GM23338 (cell line): ENCODE measurements around the gene MROH7. TPM values are rescaled to one million over a fixed set of nuclear protein-coding genes. Genes with fewer than 3 reads are reported as not detected.

Source experiments
- ATAC-seq: fragments of 200-7000 bp; cut with Tn5 transposase; 3 replicates; pipeline ENCODE4 v1.9.1; 2020
- DNase-seq: peaks from one replicate; pipeline ENCODE4 v3.0.0-alpha.2; 2015; ENCODE audit warnings: low spot score
- H2AFZ ChIP-seq: fragments of 200-600 bp; sonication (generic); 2 replicates; pipeline ENCODE4 v1.8.0; 2016; ENCODE audit warnings: antibody characterized with exemption, mild to moderate bottlenecking, moderate library complexity
- H3F3A ChIP-seq: fragments of 200-600 bp; sonication (generic); replicated peaks from 2 replicates; pipeline ENCODE4 v1.8.0; 2017; ENCODE audit warnings: antibody characterized with exemption, mixed run types, low read depth
- H3K27ac ChIP-seq: fragments of 200-600 bp; sonication (generic); 2 replicates; pipeline ENCODE4 v1.6.1; 2016; ENCODE audit warnings: low read depth
- H3K27me3 ChIP-seq: fragments of 200-600 bp; sonication (generic); 2 replicates; pipeline ENCODE4 v1.8.0; 2016; ENCODE audit warnings: mild to moderate bottlenecking, mixed run types, moderate library complexity; ENCODE audit not compliant: insufficient read depth
- H3K36me3 ChIP-seq: fragments of 200-600 bp; sonication (generic); 2 replicates; pipeline ENCODE4 v1.8.0; 2016; ENCODE audit warnings: mild to moderate bottlenecking; ENCODE audit not compliant: insufficient read depth
- H3K4me1 ChIP-seq: fragments of 200-600 bp; sonication (generic); 2 replicates; pipeline ENCODE4 v1.8.0; 2016; ENCODE audit warnings: mild to moderate bottlenecking, moderate library complexity; ENCODE audit not compliant: insufficient read depth
- H3K4me2 ChIP-seq: fragments of 200-600 bp; sonication (generic); 2 replicates; pipeline ENCODE4 v1.7.1; 2017; ENCODE audit warnings: mixed run types
- H3K4me3 ChIP-seq: fragments of 200-600 bp; sonication (generic); 2 replicates; pipeline ENCODE4 v1.6.1; 2016; ENCODE audit warnings: mixed run types
- H3K79me2 ChIP-seq: fragments of 200-600 bp; sonication (generic); replicated peaks from 2 replicates; pipeline ENCODE4 v1.8.0; 2017; ENCODE audit warnings: mild to moderate bottlenecking; ENCODE audit not compliant: insufficient read depth
- H3K9me2 ChIP-seq: fragments of 200-600 bp; sonication (generic); 2 replicates; pipeline ENCODE4 v1.8.0; 2017; ENCODE audit not compliant: insufficient read depth
- H4K20me1 ChIP-seq: fragments of 200-600 bp; sonication (generic); replicated peaks from 2 replicates; pipeline ENCODE4 v1.8.0; 2017; ENCODE audit warnings: mild to moderate bottlenecking; ENCODE audit not compliant: insufficient read depth
- H3K27ac Mint-ChIP-seq: 2 replicates; pipeline ENCODE4 v1.8.0; 2020; ENCODE audit warnings: inconsistent platforms, mild to moderate bottlenecking, moderate library complexity, mixed read lengths
- H3K27me3 Mint-ChIP-seq: 3 replicates; pipeline ENCODE4 v1.8.0; 2022; ENCODE audit warnings: low read depth, mild to moderate bottlenecking, moderate library complexity, mixed read lengths, inconsistent platforms; ENCODE audit not compliant: insufficient read depth, poor library complexity
- H3K36me3 Mint-ChIP-seq: 3 replicates; pipeline ENCODE4 v1.8.0; 2021; ENCODE audit warnings: low read depth, mild to moderate bottlenecking, inconsistent platforms, moderate library complexity, mixed read lengths
- H3K4me1 Mint-ChIP-seq: 3 replicates; pipeline ENCODE4 v1.8.0; 2020; ENCODE audit warnings: mild to moderate bottlenecking, inconsistent platforms, mixed read lengths
- H3K4me3 Mint-ChIP-seq: 3 replicates; pipeline ENCODE4 v1.8.0; 2021; ENCODE audit warnings: moderate library complexity, mild to moderate bottlenecking, inconsistent platforms, mixed read lengths
- H3K9me3 Mint-ChIP-seq: 3 replicates; pipeline ENCODE4 v1.8.0; 2020; ENCODE audit warnings: moderate library complexity, mild to moderate bottlenecking, inconsistent platforms, mixed read lengths
- CREB1 ChIP-seq: fragments of 250-450 bp; sonication (Bioruptor Pico); IDR thresholded peaks from 2 replicates; pipeline ENCODE4 v1.5.0; 2020; ENCODE audit warnings: low read depth, mild to moderate bottlenecking, moderate library complexity
- ETS1 ChIP-seq: IDR thresholded peaks from 2 replicates; pipeline ENCODE4 v1.6.1; 2016; ENCODE audit warnings: antibody characterized with exemption
- EZH2 ChIP-seq: fragments of 200-600 bp; sonication (generic); IDR thresholded peaks from one replicate; pipeline ENCODE4 v1.8.0; 2017; ENCODE audit warnings: antibody characterized with exemption, mild to moderate bottlenecking, low read depth; ENCODE audit not compliant: unreplicated experiment
- EZH2phosphoT487 ChIP-seq: fragments of 200-600 bp; sonication (generic); IDR thresholded peaks from one replicate; pipeline ENCODE4 v1.8.1; 2018; ENCODE audit warnings: antibody characterized with exemption; ENCODE audit not compliant: unreplicated experiment
- JUNB ChIP-seq: IDR thresholded peaks from one replicate; pipeline ENCODE4 v1.6.1; 2016; ENCODE audit warnings: antibody characterized with exemption; ENCODE audit not compliant: unreplicated experiment
- NANOG ChIP-seq: IDR thresholded peaks from 2 replicates; pipeline ENCODE4 v1.6.1; 2016; ENCODE audit warnings: antibody characterized with exemption, borderline replicate concordance
- POLR2AphosphoS5 ChIP-seq: IDR thresholded peaks from 2 replicates; pipeline ENCODE4 v1.6.1; 2016; ENCODE audit warnings: antibody characterized with exemption, low read depth
- STAT1 ChIP-seq: IDR thresholded peaks from one replicate; pipeline ENCODE4 v1.6.1; 2016; ENCODE audit warnings: antibody characterized with exemption; ENCODE audit not compliant: unreplicated experiment
- ZNF114 ChIP-seq: fragments of 250-450 bp; sonication (Bioruptor Pico); IDR thresholded peaks from 2 replicates; pipeline ENCODE4 v1.5.0; 2020; ENCODE audit warnings: mild to moderate bottlenecking, moderate library complexity
- ZNF331 ChIP-seq: fragments of 250-450 bp; sonication (Bioruptor Pico); IDR thresholded peaks from 2 replicates; pipeline ENCODE4 v1.5.0; 2020; ENCODE audit warnings: low read depth, mild to moderate bottlenecking, moderate library complexity
- polyA plus RNA-seq: library from polyadenylated mRNA; unstranded; fragments of >200 nt; fragmentation: Nextera tagmentation; extraction: Ambion mirVana; gene quantifications from 2 replicates; pipeline ENCODE4 v1.2.1, GENCODE V29; 2016
- total RNA-seq: library from RNA; depleted of rRNA; stranded (reverse); fragments of >200 nt; shearing (Covaris generic); gene quantifications from 2 replicates; pipeline ENCODE4 v1.2.3, GENCODE V29; 2014
- TF ChIP-seq, protein P1 (sequence below), 2 experiments: fragments of 200-600 bp in 1 of 2; sonication (generic) in 1 of 2; conservative IDR thresholded peaks; 2 replicates each; pipeline versions ENCODE4 v1.5.1 to v1.6.1; 2016 to 2017; ENCODE audit warnings: antibody characterized with exemption in 2 of 2, low read depth in 2 of 2, mild to moderate bottlenecking in 2 of 2, moderate library complexity in 1 of 2
- TF ChIP-seq, protein P2 (sequence below): IDR thresholded peaks from one replicate; pipeline ENCODE4 v1.6.1; 2018; ENCODE audit warnings: antibody characterized with exemption; ENCODE audit not compliant: unreplicated experiment

Gene MROH7
- total and polyA plus RNA-seq, 2 experiments from 2014 or later: 0.17 TPM; not detected in 1

DNA sequence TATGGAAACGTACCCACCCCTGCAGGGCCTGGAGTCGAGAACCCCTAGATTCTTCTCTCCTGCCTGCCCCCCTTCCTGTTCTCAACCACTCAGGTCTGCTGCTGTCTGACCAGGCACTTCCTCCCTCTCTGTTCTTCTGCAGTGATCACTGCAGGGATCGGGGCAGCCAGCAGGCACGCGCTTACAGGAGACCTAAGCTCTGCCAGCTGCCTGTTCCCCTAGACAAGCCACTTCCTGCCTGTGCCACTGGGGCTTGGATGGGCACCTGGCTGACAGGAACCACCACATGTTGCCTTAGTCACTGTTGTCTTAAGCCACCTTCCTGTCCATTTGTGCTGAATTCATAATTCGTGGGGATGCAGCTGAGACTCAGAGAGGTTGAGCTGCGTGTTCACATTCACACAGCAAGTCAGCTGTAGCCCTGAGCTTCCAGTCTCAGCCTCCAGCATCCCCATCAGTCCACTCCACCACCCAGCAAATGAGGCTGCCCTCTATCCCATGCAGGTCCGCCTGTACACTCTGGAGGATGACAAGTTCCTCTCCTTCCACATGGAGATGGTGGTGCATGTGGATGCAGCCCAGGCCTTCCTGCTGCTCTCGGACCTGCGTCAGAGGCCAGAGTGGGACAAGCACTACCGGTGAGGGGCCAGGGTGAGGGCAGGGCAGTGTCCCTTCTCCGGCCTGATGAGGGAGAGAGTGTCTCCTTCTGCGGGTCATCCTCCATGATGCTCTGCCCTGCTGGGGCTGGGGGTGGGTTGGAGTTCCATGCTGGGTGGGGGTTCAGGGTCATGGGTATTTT, 36.8 kb upstream of the MROH7 start:
- H3K27ac ChIP-seq: no peak overlapping the region
- H3K27me3 Mint-ChIP-seq: peaks cover 8% of the 10 kb centered on the region
- no peaks in the 10 kb centered on the region for H3K4me1 ChIP-seq
- H3K79me2 ChIP-seq: no peaks in the 10 kb centered on the region
- no peaks in the 10 kb centered on the region for H3K9me2 ChIP-seq
- no peak overlapping the region for H3K4me3 ChIP-seq
- H3K4me3 Mint-ChIP-seq: no peak overlapping the region
- no peaks in the 10 kb centered on the region for H3K9me3 Mint-ChIP-seq
- H4K20me1 ChIP-seq: no peaks in the 10 kb centered on the region
- no peaks in the 10 kb centered on the region for H3K36me3 Mint-ChIP-seq
- peaks cover 13% of the 10 kb centered on the region for H3K4me1 Mint-ChIP-seq
- no peaks in the 10 kb centered on the region for H3K36me3 ChIP-seq
- H3K4me2 ChIP-seq: no peak overlapping the region
- no peak overlapping the region; the same call in 1 of the 2 replicates for H3K27ac Mint-ChIP-seq
- H3F3A ChIP-seq: no peaks in the 10 kb centered on the region
- no peak for DNase-seq
- no peak overlapping the region for H2AFZ ChIP-seq
- no peak for ATAC-seq
- no peaks in the 10 kb centered on the region for H3K27me3 ChIP-seq
- no peak for TF ChIP-seq JUNB

DNA sequence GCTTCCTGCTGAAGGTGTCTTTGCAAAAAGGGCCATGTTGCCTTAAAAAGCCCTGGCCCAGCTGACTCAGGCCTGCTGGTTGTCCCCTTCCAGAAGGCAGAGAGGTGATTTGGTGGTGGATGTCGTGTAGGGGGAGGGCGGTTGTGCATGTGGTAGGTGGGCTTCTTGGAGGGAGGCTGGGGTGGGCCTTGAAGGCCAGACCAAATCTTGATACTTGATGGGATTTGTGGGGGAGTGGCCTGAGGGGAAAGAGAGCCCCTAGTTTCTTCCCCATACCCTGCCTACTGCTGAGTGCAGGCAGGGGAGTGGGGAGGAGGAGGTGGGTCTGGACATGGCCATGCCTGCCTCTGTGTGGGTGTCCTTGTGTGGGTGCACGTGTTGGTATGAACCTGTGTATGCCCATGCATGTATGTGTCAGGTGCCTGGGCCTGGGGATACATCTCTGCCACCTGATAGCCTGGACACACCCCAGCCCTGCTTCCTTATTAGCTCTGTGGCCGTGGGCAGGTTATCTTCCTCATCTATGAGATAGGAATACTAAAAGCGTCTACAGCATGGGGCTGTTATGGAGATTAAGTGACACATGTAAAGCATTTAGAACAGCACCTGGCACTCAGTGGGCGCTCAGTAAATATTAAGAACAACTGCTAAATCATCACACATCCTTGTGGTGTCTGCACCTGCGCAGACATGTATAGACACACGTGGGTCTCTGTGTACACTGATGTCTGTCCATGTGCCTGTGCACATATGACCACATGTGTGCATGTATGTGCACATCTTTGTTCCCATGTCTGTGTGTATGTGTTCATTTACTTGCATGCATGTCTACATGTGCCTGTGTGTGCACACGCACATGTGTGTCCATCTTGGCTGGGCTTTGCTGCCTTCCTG, 35.2 kb upstream of the MROH7 start:
- DNase-seq (no peak), ATAC-seq (no peak)
- H3K27ac Mint-ChIP-seq: no peak overlapping the region; the same call in 1 of the 2 replicates
- H3K4me2 ChIP-seq: no peak overlapping the region
- H3K36me3 Mint-ChIP-seq: no peaks in the 10 kb centered on the region
- H3K27ac ChIP-seq: no peak overlapping the region
- H4K20me1 ChIP-seq: no peaks in the 10 kb centered on the region
- no peaks in the 10 kb centered on the region for H3K9me3 Mint-ChIP-seq
- H3K27me3 ChIP-seq: no peaks in the 10 kb centered on the region
- no peak overlapping the region for H3K4me3 Mint-ChIP-seq
- H3K4me1 Mint-ChIP-seq: peaks cover 25% of the 10 kb centered on the region
- H3K4me3 ChIP-seq: no peak overlapping the region
- peaks cover 12% of the 10 kb centered on the region for H3K27me3 Mint-ChIP-seq
- H3K36me3 ChIP-seq: no peaks in the 10 kb centered on the region
- no peak overlapping the region for H2AFZ ChIP-seq
- no peaks in the 10 kb centered on the region for H3K9me2 ChIP-seq
- H3K4me1 ChIP-seq: peaks cover 4% of the 10 kb centered on the region; the same call in 1 of the 2 replicates
- no peaks in the 10 kb centered on the region for H3F3A ChIP-seq
- no peaks in the 10 kb centered on the region for H3K79me2 ChIP-seq
- TF ChIP-seq, protein P1, sequence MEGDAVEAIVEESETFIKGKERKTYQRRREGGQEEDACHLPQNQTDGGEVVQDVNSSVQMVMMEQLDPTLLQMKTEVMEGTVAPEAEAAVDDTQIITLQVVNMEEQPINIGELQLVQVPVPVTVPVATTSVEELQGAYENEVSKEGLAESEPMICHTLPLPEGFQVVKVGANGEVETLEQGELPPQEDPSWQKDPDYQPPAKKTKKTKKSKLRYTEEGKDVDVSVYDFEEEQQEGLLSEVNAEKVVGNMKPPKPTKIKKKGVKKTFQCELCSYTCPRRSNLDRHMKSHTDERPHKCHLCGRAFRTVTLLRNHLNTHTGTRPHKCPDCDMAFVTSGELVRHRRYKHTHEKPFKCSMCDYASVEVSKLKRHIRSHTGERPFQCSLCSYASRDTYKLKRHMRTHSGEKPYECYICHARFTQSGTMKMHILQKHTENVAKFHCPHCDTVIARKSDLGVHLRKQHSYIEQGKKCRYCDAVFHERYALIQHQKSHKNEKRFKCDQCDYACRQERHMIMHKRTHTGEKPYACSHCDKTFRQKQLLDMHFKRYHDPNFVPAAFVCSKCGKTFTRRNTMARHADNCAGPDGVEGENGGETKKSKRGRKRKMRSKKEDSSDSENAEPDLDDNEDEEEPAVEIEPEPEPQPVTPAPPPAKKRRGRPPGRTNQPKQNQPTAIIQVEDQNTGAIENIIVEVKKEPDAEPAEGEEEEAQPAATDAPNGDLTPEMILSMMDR (conservative IDR thresholded peaks at IDR 0.05; ENCODE audit: low read depth in 2 of 2): no peak
- TF ChIP-seq CREB1 (CRISPR knock-in tag): no peak
- TF ChIP-seq EZH2: no peak
- no peak for TF ChIP-seq ZNF114 (CRISPR knock-in tag)
- TF ChIP-seq ETS1: no peak
- no peak for TF ChIP-seq STAT1
- TF ChIP-seq, protein P2, sequence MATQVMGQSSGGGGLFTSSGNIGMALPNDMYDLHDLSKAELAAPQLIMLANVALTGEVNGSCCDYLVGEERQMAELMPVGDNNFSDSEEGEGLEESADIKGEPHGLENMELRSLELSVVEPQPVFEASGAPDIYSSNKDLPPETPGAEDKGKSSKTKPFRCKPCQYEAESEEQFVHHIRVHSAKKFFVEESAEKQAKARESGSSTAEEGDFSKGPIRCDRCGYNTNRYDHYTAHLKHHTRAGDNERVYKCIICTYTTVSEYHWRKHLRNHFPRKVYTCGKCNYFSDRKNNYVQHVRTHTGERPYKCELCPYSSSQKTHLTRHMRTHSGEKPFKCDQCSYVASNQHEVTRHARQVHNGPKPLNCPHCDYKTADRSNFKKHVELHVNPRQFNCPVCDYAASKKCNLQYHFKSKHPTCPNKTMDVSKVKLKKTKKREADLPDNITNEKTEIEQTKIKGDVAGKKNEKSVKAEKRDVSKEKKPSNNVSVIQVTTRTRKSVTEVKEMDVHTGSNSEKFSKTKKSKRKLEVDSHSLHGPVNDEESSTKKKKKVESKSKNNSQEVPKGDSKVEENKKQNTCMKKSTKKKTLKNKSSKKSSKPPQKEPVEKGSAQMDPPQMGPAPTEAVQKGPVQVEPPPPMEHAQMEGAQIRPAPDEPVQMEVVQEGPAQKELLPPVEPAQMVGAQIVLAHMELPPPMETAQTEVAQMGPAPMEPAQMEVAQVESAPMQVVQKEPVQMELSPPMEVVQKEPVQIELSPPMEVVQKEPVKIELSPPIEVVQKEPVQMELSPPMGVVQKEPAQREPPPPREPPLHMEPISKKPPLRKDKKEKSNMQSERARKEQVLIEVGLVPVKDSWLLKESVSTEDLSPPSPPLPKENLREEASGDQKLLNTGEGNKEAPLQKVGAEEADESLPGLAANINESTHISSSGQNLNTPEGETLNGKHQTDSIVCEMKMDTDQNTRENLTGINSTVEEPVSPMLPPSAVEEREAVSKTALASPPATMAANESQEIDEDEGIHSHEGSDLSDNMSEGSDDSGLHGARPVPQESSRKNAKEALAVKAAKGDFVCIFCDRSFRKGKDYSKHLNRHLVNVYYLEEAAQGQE: no peak
- no peak for TF ChIP-seq ZNF331 (CRISPR knock-in tag)
- TF ChIP-seq POLR2AphosphoS5: no peak
- no peak for TF ChIP-seq EZH2phosphoT487
- TF ChIP-seq JUNB: no peak
- no peak for TF ChIP-seq NANOG
